Measurements from ENCODE around the gene SLC35A3.
"Not testable (repeated sequence)": the region's sequence is repeated elsewhere in the genome, so short reads cannot be mapped to it uniquely, and the experiment has no call there.

SLC35A3 gene

DNA sequence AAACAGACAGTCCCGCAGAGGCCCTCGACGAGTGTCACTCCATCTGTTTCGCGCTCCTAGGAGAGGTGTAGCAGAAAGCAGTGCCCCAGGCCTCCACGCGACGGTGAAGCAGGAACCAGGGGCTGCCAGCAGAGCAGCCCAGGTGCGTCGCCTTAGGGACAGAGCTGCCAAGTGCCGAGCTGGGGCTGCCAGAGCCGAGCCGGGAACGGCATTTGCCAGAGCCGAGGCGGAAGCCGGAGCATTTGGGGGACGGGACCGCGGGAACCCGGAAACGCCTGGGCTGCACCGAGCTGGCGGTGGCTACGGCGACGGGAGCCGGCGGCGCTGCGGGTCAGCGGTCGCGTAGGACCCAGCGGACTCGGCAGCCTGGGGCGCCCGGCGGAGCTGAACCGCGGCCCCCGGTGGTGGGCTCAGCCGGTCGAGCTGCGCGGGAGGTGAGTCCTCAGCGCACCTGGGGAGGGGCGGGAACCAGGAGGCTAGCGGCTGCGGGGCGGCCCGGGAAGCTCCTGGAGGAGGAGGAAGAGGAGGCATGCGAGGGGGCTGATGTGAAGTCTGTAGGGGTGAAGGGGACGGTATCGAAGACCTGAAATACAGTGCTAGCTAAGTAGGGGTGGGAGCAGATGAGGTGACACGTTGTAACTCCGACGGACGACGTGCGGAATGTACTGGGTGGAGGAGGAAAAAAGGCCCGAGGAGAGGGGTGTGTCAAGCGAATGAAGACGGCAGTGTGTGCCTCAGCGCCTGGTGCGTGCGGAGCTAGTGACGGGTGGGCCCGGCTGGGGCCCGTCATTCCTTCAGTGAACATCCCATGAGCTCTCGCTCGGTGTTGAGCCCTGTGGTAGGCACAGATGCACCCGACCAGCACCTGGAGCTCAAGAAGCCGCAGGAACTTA, at the start of gene SLC35A3:
SLC35A3 (plus strand) TSS at position 268 of the 893 bp plus-strand sequence. CDS start 23,559 bp downstream, outside the sequence.
- peak; percentile 54 to 72 (median 56) for DNase-seq (ENCODE audit: low read depth in 3 of 3)

DNA sequence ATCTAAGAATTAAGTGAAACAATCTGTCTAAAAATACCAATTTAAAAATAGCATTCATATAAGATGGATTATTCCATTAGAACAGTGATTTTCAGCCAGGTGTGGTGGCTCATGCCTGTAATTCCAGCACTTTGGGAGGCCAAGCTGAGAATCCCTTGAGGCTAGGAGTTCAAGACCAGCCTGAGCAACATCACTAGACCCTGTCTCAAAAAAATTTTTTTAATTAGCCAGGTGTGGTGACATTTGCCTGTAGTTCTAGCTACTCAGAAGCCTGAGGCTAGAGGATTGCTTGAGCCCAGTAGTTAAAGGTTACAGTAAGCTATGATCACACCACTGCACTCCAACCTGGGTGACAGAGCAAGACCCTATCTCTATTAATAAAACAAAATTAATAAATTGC, 35.0 kb upstream of the SLC35A3 start:
- no peak for DNase-seq (ENCODE audit: low read depth in 3 of 3)

DNA sequence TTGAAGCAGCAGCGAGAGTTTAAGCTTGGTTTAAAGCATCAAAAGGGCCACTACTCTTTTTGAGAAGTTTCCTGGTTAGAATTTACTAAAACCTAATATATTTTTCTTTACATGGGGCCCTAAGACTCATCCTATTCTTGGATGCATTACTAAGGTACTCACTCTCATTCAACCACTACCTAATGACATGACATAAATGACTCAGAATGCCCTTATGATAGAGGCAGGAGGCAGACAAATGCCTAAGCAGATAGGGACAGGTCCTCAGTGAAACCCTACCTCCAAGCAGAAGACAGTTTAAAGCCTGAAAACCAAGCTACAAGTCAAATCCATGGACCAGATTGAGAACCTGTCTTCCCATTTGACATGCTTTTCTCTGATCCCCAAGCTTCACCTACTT, 34.3 kb upstream of the SLC35A3 start:
- DNase-seq (ENCODE audit: low read depth in 3 of 3), result no peak

DNA sequence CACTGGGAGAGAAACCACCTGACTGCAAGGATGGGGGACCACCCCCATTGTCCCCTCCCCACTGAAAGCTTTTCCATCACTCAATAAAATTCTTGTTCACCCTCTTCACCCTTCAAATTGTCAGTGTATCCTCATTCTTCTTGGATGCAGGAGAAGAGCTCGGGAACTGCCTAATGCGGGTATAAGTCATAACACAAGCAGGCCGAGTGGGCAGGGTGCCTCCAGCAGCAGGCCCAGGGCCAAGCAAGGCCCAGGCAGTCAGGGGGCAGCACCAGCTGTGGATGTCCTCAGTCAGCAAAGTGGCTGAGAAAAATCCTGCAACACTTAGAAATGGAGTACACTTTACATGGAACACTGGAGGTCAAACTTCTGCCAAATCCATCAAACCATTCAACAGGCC, 33.7 kb upstream of the SLC35A3 start:
- no peak for DNase-seq (ENCODE audit: low read depth in 3 of 3)

DNA sequence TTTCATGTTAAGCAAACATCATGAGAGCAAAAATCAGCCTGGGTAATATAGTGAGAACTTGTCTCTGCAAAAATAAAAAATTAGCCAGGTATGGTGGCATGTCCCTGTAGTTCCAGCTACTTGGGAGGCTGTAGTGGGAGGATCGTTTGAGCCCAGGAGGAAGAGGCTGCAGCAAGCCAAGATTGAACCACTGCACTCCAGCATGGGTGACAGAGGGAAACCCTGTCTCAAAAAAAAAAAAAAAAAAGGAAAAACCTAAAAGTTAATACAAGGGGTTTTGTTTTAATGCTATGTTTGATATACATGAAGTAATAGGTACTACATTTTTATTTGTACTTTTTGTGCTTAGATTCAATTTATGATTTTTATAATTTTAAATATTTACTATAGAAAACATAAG, 27.1 kb upstream of the SLC35A3 start:
- DNase-seq (ENCODE audit: low read depth in 3 of 3), result no peak

DNA sequence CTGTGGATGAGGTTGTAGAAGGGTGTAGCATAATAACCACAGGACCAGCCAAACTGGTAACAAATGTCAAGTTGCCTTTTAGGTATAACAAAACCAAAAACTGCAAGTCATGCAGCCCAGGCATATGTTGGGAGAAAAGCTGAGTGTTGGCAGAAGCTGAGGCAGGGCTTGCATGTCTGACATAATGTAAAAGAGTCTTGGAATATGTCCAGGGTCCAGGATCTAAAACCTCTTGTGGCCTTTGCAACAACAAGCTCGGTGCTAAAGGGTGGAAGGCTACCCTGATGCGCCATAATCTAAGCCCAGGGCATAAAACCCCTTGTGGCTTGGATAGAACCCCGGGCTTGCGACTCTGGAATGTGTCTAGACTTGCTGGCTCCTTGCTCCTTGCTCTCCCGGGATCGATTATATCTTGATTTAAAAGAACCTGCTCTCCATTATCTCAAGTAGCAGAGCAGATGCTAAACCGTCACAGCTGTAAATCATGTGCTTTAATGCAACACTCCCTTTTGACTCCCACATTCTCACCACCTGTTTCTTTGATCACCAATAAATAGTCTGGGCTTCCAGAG, 26.5 kb upstream of the SLC35A3 start:
- DNase-seq (ENCODE audit: low read depth in 3 of 3), result no peak

DNA sequence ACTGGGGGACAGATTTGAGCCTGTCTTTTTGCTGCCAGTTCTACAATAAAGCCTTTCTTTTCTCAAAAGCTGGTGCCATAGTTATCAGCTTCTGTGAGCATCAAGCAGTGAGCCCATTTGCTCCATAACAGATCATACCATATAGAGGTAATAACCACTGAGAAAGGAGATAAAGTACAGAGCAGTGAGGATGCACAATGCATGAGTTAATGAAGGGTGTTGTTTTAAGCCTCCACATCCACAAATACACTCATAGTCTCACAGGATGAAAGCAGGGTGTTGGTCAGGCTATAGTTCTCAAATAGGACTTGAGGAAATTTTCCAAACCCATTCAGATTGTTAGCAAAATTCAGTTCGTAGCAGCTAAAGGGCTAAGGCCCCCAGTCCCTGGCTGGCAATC, 25.6 kb upstream of the SLC35A3 start:
- no peak for DNase-seq (ENCODE audit: low read depth in 3 of 3)

DNA sequence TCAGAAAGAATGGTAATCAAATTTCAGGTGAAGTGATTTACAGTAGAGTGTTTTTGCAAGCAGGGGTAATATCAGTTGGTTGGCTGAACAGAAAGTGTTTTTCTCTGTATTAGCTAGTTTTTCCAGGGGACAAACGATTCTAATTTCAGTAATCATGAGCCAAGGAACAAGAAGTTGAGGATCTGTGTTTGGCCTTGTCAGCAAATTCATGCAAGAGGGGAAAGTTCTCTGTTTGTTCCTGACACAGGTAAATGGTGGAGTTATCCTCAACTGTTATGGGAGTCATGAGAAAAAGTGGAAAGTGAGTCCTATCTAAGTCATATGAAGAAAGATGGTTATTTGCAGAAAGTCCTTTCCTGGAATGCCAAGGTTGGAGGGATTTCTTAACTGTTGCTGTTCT, 24.6 kb upstream of the SLC35A3 start:
- DNase-seq (ENCODE audit: low read depth in 3 of 3), result no peak

DNA sequence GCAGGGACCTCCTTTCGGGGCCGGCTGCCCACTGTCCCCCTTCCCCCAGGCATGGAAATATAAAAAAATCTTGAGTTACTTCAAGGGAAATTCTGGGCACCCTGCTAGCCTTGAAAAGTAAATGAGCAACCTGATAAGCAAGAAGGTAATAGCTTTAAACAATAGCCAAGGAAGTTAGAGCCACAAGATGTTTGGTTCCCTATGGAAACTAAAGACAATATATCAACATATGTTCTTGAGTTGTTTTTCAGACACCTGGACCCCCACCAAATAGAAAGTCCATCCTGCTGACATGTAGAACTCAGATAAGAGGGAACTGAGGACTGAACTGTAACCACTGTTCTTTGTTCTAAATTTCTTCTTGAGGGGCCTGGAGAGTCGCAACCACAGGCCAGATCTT, 19.3 kb upstream of the SLC35A3 start:
- DNase-seq (ENCODE audit: low read depth in 3 of 3), result no peak

DNA sequence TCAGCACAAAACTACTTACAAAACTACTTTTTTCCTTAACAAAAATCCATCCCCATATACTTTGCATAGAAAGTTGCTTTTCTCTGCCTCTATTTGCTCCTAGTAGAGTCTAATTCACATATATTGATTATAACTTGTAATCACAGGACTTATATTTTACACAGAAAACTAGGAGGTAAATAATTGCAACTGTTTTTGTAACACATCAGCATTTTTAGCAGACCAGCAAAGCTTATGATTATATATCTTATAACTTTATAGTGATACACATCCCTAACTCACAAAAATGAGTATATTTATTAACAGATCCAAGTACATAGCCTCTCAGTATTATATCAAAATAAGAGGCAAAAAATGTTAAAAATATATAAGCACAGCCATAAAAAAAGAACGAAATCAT, 17.3 kb upstream of the SLC35A3 start:
- no peak for DNase-seq (ENCODE audit: low read depth in 3 of 3)

DNA sequence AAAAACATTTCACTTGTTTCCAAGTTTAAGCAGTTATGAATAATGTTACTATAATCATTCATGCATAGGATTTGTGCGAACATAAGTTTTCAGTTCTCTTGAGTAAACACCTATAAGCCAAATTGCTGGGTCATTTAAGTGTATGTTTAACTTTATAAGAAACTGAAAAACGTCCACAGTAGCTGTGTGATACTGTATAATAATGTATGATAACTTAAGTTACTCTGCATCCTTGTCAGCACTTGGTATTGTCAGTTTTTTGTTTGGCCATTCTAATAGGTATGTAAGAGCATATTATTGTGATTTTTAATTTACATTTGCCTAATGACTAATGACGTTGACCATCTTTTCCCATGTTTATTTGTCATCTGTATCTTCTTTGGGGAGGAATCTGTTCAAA, 14.4 kb upstream of the SLC35A3 start:
- DNase-seq (ENCODE audit: low read depth in 3 of 3), result no peak

DNA sequence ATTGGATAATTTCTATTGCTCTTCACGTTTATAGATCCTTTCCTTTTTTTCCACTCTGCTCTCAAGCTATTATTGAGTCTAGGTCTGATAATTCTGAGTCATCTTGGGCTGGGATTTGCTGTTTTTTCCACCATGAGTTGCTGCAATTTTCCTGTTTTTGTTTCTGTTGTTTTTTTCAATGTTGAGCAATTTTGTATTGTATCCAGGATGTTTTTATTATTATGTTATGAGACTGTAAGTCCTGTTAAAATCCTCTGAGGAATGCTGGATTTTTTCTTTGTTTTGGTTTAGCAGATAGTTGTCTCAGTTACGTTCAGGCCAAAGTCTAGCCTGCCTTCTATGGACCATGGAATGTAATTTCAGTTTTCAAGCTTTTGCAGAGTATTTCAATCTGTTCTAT, 13.0 kb upstream of the SLC35A3 start:
- no peak for DNase-seq (ENCODE audit: low read depth in 3 of 3)

DNA sequence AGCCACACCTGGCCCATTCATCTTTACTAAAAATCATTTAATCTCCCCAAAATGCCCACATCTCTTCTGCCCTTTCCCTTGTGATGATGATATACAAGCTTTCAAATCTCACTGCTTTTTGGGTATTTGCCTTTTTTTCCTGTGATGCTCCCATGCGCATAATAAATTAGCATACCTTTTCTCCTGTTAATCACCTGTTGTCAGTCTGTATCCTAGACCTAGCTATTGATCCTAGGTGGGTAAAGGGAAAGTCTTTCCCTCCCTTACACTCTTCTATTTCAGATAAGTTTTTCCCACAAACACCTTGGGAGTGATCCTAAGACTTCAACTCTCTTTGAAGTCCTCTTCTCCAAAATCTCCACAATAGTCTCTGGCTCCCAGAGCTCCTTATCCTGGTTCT, 12.0 kb upstream of the SLC35A3 start:
- DNase-seq (ENCODE audit: low read depth in 3 of 3), result no peak

DNA sequence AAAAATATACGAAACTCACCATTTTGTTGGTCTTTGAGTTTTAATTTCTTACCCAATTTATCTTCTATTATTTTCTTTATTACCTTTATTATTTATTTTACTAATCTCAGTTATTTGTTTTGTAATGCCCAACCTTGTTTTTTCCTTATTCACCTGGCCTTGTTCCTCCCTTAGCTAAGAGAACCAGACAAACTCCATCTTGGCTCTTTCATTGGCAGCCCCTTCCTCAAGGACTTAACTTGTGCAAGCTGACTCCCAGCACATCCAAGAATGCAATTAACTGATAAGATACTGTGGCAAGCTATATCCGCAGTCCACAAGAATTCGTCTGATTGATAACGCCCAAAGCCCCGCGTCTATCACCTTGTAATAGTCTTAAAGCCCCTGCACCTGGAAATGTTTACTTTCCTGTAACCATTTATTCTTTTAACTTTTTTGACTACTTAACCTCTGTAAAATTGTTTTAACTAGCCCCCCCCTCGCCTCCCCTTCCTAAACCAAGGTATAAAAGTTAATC, 10.5 kb upstream of the SLC35A3 start:
- DNase-seq (ENCODE audit: low read depth in 3 of 3), result not testable (repeated sequence)

DNA sequence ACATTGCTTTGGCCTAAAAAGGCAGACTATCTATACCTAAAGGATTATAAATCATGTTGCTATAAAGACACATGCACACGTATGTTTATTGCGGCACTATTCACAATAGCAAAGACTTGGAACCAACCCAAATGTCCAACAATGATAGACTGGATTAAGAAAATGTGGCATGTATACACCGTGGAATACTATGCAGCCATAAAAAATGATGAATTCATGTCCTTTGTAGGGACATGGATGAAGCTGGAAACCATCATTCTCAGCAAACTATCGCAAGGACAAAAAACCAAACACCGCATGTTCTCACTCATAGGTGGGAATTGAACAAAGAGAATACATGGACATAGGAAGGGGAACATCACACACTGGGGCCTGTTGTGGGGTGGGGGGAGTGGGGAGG, 9.5 kb upstream of the SLC35A3 start:
- not testable (repeated sequence) for DNase-seq (ENCODE audit: low read depth in 3 of 3)

DNA sequence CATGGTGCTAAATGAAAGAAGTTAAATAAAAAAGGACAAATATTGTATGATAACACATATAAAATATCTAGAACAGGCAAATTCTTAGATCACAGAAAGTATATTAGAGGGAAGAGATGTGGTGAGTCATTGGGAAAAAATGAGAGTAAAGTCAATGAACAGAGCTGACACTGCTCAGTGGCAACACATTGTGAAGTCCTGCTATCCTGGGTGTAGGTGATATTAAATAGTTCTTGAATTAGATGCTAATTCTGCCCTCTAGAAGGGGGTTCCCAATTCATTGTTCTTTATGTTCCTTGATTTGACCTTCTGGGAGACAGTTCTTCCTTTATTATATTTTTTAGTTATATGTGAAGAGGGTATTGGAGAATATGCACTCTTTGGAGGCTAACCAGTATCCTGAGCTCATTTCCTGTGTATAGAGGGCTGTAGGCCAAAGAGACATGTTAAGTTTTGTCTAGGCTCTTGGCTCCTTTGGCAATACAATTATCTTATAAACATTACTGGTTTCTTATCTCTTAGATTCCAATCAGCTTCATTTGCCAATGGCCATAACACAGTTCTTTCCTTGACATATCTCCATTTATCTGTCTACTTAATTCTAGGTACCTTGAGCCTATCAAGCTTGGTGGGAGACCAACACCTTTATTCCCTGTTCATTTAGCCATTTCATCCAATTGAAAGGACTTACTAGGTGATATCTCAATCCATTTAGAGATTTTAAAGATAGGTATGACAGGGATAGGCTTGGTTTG, 6.6 kb upstream of the SLC35A3 start:
- DNase-seq (ENCODE audit: low read depth in 3 of 3), result no peak

DNA sequence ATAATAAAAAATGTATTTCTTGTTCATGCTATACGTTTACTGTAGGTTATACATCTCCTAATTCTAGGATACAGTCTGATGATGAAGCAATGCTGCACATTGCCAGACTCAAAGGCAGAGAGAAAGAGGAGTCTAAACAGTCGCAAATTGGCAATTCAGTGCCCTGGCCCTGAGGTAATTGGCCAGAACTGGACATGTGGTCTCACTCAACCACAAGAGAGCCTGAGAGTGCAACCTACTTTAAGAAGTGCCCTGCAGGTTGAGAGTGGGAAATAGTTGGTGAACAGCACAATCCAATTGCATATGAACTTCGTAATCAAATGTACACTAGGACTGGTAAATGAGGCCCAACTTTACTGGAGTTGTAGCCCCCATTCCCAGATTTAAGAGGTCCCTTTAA, 5.0 kb upstream of the SLC35A3 start:
- no peak for DNase-seq (ENCODE audit: low read depth in 3 of 3)

DNA sequence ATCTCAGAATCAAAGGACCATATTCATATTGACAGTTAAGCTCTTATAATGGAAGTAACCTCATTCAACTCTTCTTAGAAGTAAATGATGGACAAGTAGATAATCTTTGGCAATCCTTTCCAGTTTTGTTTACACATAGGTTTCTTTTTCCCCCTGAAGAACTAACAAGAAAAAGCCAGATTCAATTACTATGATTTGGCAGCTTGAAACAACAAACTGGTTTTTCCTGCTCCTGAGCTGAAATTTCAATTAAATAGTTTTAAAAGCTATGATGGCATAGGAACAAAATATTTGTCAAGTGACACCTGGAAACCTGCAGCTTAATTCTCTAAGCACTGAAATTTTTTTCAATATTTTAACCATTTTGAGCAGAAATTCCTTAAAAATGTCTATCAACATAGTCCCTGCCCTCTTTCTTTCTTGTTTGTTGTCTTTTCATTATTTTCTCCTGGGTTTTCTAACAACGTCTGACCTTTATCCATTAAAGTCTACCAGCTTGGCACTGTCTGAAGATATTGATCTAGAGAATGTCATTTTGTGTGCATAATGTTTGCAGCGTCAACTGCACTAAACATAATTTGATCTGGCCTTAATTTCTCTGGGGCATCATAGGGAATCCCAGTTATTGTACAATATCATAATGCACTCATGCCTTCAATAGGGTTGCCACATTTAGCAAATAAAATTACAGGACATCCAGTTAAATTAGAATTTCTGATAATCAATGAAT, 4.0 kb upstream of the SLC35A3 start:
- no peak for DNase-seq (ENCODE audit: low read depth in 3 of 3)

DNA sequence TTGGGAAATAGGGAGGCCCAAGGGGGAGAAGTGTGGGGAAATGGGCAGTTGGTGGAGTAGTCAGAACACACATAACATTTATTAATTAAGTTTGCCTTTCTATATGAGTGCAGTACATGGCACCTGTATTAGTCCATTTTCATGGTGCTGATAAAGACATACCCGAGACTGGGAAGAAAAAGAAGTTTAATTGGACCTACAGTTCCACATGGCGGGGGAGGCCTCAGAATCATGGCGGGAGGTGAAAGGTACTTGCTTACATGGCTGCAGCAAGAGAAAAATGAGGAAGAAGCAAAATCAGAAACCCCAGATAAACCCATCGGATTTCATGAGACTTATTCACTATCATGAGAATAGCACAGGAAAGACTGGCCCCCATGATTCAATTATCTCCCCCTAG, 1.6 kb upstream of the SLC35A3 start:
- no peak for DNase-seq (ENCODE audit: low read depth in 3 of 3)

DNA sequence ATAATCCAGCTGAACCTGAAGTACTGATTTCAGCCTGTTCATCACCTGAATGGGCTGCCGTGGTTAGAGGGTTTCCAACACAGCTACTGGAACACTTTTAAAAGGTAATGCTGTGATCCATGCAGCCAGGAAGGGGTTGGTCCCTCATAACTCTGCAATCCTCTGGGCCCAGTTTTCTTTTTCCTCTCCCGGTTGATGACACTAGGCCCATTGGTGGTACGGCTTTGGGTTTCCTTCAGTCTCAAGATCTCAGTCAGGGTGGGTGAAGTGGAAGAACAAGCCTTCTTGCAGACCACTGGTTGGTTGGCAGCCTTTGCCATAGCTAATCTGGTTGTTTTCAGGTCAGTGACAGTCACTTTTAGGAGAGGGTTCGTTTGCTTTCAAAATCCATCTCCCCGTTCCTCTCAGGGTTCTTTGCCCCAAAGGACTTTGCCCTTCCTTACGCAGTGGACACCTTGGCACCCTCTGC, 502 bp upstream of the SLC35A3 start:
- DNase-seq (ENCODE audit: low read depth in 3 of 3), result no peak

DNA sequence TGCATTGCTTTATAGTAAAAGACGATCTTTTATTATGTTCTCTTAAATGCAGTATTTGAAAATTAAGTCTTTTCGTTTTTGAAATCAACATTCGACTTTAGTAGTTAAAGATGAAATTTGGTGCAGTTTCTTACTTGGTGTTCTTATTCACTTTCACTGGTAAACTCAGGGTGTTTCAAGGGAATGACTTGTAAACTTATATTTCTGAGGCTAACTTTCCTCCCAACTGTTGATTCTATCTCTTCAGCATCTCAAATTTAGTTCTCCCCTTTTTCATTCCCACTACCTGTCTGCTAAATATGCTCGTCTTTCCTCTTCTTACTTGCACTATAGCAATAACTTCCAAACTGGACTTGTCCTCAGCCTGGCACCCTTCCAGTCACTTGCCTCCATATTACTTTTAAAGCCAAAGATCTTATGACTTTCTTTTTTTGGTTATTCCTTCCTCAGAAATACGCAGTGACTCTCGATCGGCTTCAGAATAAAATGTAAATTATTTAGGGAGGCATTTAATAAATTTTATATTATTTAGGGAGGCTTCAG, 988 bp downstream of the SLC35A3 start:
- DNase-seq (ENCODE audit: low read depth in 3 of 3), result no peak
